ENCODE results near the gene KIF13A.

DNA sequence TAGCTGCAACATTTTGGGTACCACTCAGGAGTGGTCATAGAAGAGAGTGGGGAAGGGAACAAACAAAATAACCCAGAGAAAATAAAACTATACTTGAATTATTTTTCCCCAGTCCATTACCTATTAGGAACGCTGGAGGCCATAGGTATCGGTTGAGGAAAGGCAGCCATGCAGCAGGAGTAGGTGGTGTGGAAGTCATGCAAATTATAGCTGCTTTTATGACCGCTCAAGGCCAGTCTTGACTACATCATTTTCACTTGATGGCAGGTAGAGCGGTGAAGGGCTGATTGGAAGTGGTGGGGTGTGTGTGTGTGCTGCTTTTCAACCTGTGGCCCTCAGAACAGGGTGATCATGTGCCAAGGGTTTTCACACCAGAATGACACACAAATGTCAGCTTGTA, 36.5 kb upstream of the KIF13A start:
- TF ChIP-seq, protein P1, sequence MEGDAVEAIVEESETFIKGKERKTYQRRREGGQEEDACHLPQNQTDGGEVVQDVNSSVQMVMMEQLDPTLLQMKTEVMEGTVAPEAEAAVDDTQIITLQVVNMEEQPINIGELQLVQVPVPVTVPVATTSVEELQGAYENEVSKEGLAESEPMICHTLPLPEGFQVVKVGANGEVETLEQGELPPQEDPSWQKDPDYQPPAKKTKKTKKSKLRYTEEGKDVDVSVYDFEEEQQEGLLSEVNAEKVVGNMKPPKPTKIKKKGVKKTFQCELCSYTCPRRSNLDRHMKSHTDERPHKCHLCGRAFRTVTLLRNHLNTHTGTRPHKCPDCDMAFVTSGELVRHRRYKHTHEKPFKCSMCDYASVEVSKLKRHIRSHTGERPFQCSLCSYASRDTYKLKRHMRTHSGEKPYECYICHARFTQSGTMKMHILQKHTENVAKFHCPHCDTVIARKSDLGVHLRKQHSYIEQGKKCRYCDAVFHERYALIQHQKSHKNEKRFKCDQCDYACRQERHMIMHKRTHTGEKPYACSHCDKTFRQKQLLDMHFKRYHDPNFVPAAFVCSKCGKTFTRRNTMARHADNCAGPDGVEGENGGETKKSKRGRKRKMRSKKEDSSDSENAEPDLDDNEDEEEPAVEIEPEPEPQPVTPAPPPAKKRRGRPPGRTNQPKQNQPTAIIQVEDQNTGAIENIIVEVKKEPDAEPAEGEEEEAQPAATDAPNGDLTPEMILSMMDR (IDR thresholded peaks at IDR 0.05): no peak
- no peak for TF ChIP-seq POLR2A (IDR thresholded peaks at IDR 0.05)

Data from vagina (tissue), 2 donors.